SJSA1 (cell line): ENCODE data around the gene ENPP3. TPM values are rescaled to one million over a fixed set of nuclear protein-coding genes. Genes with fewer than 3 reads are reported as not detected.
A peak's percentile ranks its signal among the peaks of the same experiment; 100 is the strongest.

Source experiments
- DNase-seq, 2 experiments: peaks; one replicate each; pipeline ENCODE4 v3.0.0-alpha.2; 2015 to 2020; ENCODE audit warnings: low spot score in 2 of 2, low read depth in 1 of 2
- H3K27ac ChIP-seq: fragments of 250-450 bp; sonication (Bioruptor Pico); 2 replicates; pipeline ENCODE4 v1.5.1; 2020; ENCODE audit warnings: mild to moderate bottlenecking, moderate library complexity
- H3K27me3 ChIP-seq: fragments of 250-450 bp; sonication (Bioruptor Pico); replicated peaks from 2 replicates; pipeline ENCODE4 v1.5.1; 2020; ENCODE audit warnings: mild to moderate bottlenecking, moderate library complexity
- H3K36me3 ChIP-seq: fragments of 250-450 bp; sonication (Bioruptor Pico); 2 replicates; pipeline ENCODE4 v1.5.1; 2020; ENCODE audit warnings: mild to moderate bottlenecking
- H3K4me1 ChIP-seq: fragments of 250-450 bp; sonication (Bioruptor Pico); replicated peaks from 2 replicates; pipeline ENCODE4 v1.6.1; 2021; ENCODE audit warnings: mild to moderate bottlenecking
- H3K4me3 ChIP-seq: fragments of 250-450 bp; sonication (Bioruptor Pico); 2 replicates; pipeline ENCODE4 v1.5.1; 2020; ENCODE audit warnings: mild to moderate bottlenecking
- H3K9me3 ChIP-seq: fragments of 250-450 bp; sonication (Bioruptor Pico); replicated peaks from 2 replicates; pipeline ENCODE4 v1.5.1; 2020; ENCODE audit warnings: mild to moderate bottlenecking
- total RNA-seq: library from RNA; depleted of rRNA; stranded (reverse); fragments of >200 nt; shearing (Covaris generic); gene quantifications from 2 replicates; pipeline ENCODE4 v1.2.3, GENCODE V29; 2014; rRNA removed

The ENPP3 gene
- total RNA-seq = 0.05 and 0.72 TPM in 2 replicates

DNA sequence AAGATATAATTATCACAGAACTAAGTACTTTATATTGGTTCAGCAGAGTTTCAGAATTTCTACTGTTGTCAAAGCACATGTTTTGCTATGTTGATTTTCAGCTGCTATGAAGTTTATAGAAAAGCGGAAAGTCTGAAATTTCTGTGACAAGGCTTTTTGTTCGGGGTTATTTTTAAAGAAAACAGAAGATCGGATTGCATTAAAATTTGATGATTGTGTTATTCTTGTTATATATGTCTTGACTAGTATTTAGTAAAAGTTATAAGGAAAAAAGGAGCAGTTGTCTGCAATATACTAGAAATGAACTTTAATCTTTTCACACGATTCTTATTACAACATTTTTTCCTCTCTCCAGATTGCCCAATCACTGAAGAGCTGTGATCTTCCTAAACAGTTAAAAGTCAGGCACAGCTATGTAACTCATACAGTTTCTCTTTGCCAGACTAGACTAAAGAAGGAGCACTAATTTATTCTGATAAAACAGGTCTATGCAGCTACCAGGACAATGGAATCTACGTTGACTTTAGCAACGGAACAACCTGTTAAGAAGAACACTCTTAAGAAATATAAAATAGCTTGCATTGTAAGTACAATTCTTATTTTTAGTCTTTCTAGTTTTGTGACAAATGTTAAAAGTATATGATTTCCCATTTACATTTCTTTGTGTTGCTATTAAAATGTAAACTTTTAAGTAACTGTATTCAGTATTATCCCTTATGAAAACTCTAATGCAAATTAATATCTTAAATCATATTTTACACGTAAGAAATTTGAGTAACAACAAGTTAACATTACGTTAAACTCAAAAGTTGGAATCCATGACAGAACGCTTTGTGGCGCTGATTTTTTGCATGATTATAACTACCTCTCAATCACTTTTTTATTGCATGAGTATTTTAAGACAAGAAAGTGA, at the start of gene ENPP3:
Gene ENPP3 (plus strand): TSS at position 423 of the 913 bp plus-strand sequence. CDS start 83 bp downstream, at position 506.
- no peaks in the 10 kb centered on the region; the same call in 1 of the 2 replicates for H3K27me3 ChIP-seq
- no peak for DNase-seq
- H3K27ac ChIP-seq = no peak within 1 kb of the TSS
- H3K36me3 ChIP-seq = no peaks in the 10 kb centered on the region
- H3K4me3 ChIP-seq = no peak within 1 kb of the TSS
- no peaks in the 10 kb centered on the region for H3K4me1 ChIP-seq
- no peaks in the 10 kb centered on the region for H3K9me3 ChIP-seq

DNA sequence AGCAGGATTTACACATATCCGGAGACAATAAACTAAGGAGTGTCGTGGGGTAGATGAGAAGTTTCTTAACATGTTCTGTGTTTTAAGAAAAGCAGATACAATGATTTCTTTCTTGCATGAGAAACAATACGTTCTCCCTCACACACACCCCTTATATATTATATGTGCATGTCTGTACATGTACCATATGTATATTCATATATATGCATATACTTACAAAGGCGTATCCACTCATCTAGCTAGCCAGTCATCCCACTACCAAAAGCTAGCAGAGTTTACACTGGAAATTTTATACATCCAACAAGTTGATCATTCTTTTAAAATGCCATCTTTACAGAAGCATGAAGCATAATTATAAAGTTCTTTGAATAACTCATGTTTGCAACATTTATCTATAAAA, 49.2 kb upstream of the ENPP3 start:
- Histone ChIP-seq H3K27me3 (no peaks in the 10 kb centered on the region), H3K36me3 (peaks cover 80% of the 10 kb centered on the region), H3K4me1 (no peaks in the 10 kb centered on the region), H3K4me3 (no peak overlapping the region), H3K27ac (no peak overlapping the region), H3K9me3 (no peaks in the 10 kb centered on the region)
- DNase-seq = no peak

DNA sequence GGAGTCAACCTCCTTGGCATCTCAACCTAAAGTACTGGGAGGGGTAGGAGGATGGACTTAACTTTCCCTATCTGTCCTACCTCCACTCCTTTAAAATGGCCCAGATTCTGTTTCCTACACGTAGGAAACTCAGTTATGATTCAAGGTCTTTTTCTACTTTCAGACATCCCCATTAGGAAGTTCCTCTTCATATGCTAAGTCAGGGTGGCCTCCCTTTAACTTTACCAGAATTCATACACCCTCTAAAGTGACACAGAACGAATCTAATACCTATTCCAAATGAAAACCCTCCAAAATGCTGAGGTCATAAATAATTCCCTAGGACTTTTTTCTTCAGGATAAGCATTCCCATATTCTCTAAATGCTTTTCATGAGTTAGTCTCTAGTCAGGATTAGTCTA, 48.5 kb upstream of the ENPP3 start:
- H3K4me3 ChIP-seq = no peak overlapping the region
- H3K36me3 ChIP-seq = peaks cover 78% of the 10 kb centered on the region

GRCh38 chr6:131592935-131593334, 44.2 kb upstream of the ENPP3 start:
- H3K9me3 ChIP-seq = no peaks in the 10 kb centered on the region
- H3K36me3 ChIP-seq = peaks cover 82% of the 10 kb centered on the region
- no peaks in the 10 kb centered on the region for H3K4me1 ChIP-seq
- H3K27ac ChIP-seq = no peak overlapping the region
- H3K27me3 ChIP-seq = no peaks in the 10 kb centered on the region
- H3K4me3 ChIP-seq = no peak overlapping the region
- no peak for DNase-seq

More for the DNA sequence above, 48.5 kb upstream of the ENPP3 start:
- no peaks in the 10 kb centered on the region for H3K9me3 ChIP-seq
- no peaks in the 10 kb centered on the region for H3K27me3 ChIP-seq
- DNase-seq = no peak
- H3K27ac ChIP-seq = no peak overlapping the region
- no peaks in the 10 kb centered on the region for H3K4me1 ChIP-seq

- no peak overlapping the region for H3K27ac ChIP-seq
- no peaks in the 10 kb centered on the region for H3K9me3 ChIP-seq
- DNase-seq = no peak
- H3K36me3 ChIP-seq = peaks cover 85% of the 10 kb centered on the region
- H3K4me1 ChIP-seq = no peaks in the 10 kb centered on the region
- no peak overlapping the region for H3K4me3 ChIP-seq
- H3K27me3 ChIP-seq = no peaks in the 10 kb centered on the region
These were observed 43.0 kb upstream of the ENPP3 start for GRCh38 chr6:131594074-131594473.

- H3K27me3 ChIP-seq = no peaks in the 10 kb centered on the region
- H3K36me3 ChIP-seq = peaks cover 89% of the 10 kb centered on the region
- no peak overlapping the region for H3K4me3 ChIP-seq
- no peaks in the 10 kb centered on the region for H3K4me1 ChIP-seq
- no peak for DNase-seq
- no peaks in the 10 kb centered on the region for H3K9me3 ChIP-seq
- no peak overlapping the region for H3K27ac ChIP-seq
These were observed 39.7 kb upstream of the ENPP3 start for GRCh38 chr6:131597446-131597845.

DNA sequence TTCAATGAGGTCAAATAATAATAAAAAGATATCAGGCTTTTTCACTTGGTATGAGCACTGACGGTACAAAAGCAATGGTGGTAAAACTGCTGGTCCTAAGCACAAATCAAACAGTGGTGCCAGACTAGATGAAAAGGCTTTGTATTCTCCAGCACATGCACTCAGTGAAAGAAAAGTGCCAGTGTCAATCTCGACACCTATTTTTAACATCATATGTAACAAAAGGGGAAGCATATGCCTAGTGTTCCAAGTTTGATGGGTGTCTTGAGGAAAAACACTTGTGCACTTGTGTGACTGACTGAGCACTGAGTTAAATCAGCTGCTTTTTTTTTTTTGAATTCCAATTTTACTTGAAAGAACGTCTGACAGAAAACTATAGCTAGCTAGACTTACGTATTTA, 36.4 kb upstream of the ENPP3 start:
- DNase-seq = no peak
- Histone ChIP-seq H3K9me3 (no peaks in the 10 kb centered on the region), H3K27me3 (no peaks in the 10 kb centered on the region), H3K36me3 (peaks cover 92% of the 10 kb centered on the region), H3K27ac (no peak overlapping the region), H3K4me3 (no peak overlapping the region), H3K4me1 (no peaks in the 10 kb centered on the region)

DNA sequence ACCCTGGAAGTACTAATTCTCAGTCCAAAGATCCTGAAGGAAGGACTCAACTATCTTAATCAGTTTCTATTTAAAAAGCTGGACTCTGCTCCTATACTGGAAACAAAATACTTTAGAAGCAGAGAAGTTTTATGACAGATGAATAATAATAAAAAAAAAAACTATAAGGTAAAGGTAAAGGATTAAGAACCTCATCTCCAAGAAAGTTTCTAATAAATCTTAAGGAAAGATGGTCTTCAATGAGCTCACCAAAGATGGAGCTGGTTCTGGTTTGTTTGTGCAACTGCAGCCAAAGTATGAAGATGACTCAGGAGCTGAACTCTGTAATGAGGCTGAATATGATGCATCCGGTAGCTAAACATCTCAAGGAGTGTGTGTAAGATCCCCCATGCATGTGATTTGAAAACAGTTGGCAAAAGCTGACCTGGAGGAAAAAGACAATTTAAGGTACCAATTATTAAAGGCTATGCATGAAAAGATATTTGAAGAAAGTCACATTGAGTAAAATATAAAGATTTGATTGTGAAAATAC, 34.3 kb upstream of the ENPP3 start:
- Histone ChIP-seq H3K4me1 (no peaks in the 10 kb centered on the region), H3K9me3 (no peaks in the 10 kb centered on the region), H3K36me3 (peaks cover 85% of the 10 kb centered on the region), H3K27me3 (no peaks in the 10 kb centered on the region), H3K27ac (no peak overlapping the region), H3K4me3 (no peak overlapping the region)
- peak in 1 of 2 experiments; percentile 11 for DNase-seq

DNA sequence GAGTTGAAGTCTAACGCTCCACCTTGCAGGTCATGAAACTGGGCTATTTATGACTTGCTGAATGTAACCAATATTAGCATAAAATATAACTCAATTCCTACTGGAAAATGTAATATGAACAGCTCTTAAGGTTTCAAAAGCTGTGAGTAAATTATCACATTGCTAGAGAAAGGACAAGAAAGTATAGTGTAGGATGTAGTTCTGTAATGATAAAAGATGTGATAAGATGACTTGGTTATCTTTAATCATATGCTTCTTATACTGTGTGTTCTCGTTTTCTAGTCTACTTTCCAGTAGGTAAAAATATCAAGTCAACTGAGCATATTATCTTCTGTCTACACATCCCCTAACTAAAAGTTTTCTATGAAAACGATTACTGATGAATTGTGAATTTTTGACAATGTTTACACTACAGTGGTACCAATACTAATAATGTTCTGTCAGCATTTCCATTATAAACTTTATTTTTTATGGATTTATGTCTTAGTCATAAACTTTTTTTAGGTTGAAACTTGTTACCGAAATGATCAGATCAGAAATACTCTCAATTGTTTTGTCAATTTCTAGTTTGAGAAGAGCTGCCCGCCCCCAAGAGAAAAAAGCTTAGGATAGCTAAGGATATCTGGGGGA, 23.7 kb upstream of the ENPP3 start:
- Histone ChIP-seq H3K4me3 (no peak overlapping the region), H3K4me1 (no peaks in the 10 kb centered on the region), H3K27me3 (no peaks in the 10 kb centered on the region), H3K9me3 (no peaks in the 10 kb centered on the region), H3K36me3 (peaks cover 59% of the 10 kb centered on the region), H3K27ac (no peak overlapping the region)
- no peak for DNase-seq

DNA sequence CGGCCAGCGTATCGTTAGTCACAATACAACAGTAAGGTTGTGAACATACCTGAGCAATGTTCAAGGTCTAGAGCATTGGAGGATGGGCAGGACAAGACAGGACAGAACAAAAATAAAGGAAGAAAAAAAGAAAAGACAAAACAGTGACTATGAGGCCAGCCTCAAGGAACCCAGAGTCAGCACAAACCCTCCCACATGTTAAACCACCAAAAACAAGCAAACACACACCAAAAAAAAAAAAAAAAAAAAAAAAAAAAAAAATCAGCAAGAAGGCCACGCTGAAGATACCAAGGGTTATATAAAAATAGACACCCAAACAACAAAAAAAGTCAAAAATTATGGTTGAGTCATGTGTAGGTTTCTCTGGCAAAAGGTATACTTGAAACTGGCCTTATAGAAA, 21.8 kb upstream of the ENPP3 start:
- H3K27ac ChIP-seq = no peak overlapping the region
- DNase-seq = no peak
- no peaks in the 10 kb centered on the region for H3K4me1 ChIP-seq
- no peaks in the 10 kb centered on the region for H3K27me3 ChIP-seq
- H3K36me3 ChIP-seq = peaks cover 63% of the 10 kb centered on the region
- H3K9me3 ChIP-seq = no peaks in the 10 kb centered on the region
- no peak overlapping the region for H3K4me3 ChIP-seq

- peak within 1 kb of the TSS; percentile 6; the same call in 1 of the 2 replicates for H3K27ac ChIP-seq
- H3K4me1 ChIP-seq = peaks cover 6% of the 10 kb centered on the region
- peaks cover 35% of the 10 kb centered on the region for H3K36me3 ChIP-seq
- peak within 1 kb of the TSS; percentile 63 for H3K4me3 ChIP-seq
- peak; percentile 94 to 98 for DNase-seq
- H3K27me3 ChIP-seq = no peaks in the 10 kb centered on the region
- no peaks in the 10 kb centered on the region for H3K9me3 ChIP-seq
These were observed 9.1 kb upstream of the ENPP3 start, which contains the start of gene MED23 for GRCh38 chr6:131627724-131628682. TSS of gene MED23 (minus strand) at chr6:131628242. CDS start at chr6:131628049, 193 bp downstream.

GRCh38 chr6:131628726-131629125, 8.4 kb upstream of the ENPP3 start:
- H3K36me3 ChIP-seq = peaks cover 27% of the 10 kb centered on the region
- peak overlapping the region; percentile 63 for H3K4me3 ChIP-seq
- peaks cover 6% of the 10 kb centered on the region for H3K4me1 ChIP-seq
- peak in 1 of 2 experiments; percentile 10 for DNase-seq
- no peaks in the 10 kb centered on the region for H3K27me3 ChIP-seq
- H3K9me3 ChIP-seq = no peaks in the 10 kb centered on the region
- no peak overlapping the region for H3K27ac ChIP-seq

- H3K27ac ChIP-seq = no peak overlapping the region
- DNase-seq = no peak
These were observed 7.5 kb upstream of the ENPP3 start for GRCh38 chr6:131629651-131630050.

More at GRCh38 chr6:131629651-131630050, 7.5 kb upstream of the ENPP3 start:
- Histone ChIP-seq H3K4me1 (peaks cover 6% of the 10 kb centered on the region), H3K27me3 (no peaks in the 10 kb centered on the region), H3K4me3 (no peak overlapping the region), H3K9me3 (no peaks in the 10 kb centered on the region), H3K36me3 (peaks cover 18% of the 10 kb centered on the region)
